Ovary (tissue), 9 donors: ENCODE data around the gene SARM1. TPM values are rescaled to one million over a fixed set of nuclear protein-coding genes. Genes with fewer than 3 reads are reported as not detected.

ENCODE experiments used
- DNase-seq, 5 donors: peaks; one replicate each; pipeline ENCODE4 v3.0.0-alpha.2; 2019 to 2020
- H3K27ac ChIP-seq, 2 donors: fragments of 200-600 bp; one replicate each; pipeline versions ENCODE4 v1.5.1 to v1.8.0; 2019 to 2022
- H3K27me3 ChIP-seq: fragments of 200-600 bp; one replicate; pipeline ENCODE4 v1.8.0; 2022
- H3K36me3 ChIP-seq: fragments of 200-600 bp; sonication (generic); one replicate; pipeline ENCODE4 v1.5.1; 2019
- H3K4me1 ChIP-seq: one replicate; pipeline ENCODE4 v1.8.1; 2013; ENCODE audit warnings: mild to moderate bottlenecking, moderate library complexity; ENCODE audit not compliant: insufficient read depth
- H3K4me3 ChIP-seq: fragments of 200-600 bp; sonication (generic); one replicate; pipeline ENCODE4 v1.5.1; 2017
- H3K9me3 ChIP-seq, 2 donors: fragments of 200-600 bp in 1 of 2; sonication (generic) in 1 of 2; one replicate each; pipeline versions ENCODE4 v1.5.1 to v1.8.1; 2013 to 2019; ENCODE audit warnings: mild to moderate bottlenecking in 1 of 2, moderate library complexity in 1 of 2
- EP300 ChIP-seq: sonication (generic); formaldehyde crosslinking; IDR thresholded peaks from one replicate; pipeline ENCODE4 v1.6.1; 2017; ENCODE audit warnings: antibody characterized with exemption
- POLR2A ChIP-seq: fragments of 450-650 bp; IDR thresholded peaks from one replicate; pipeline ENCODE4 v1.6.1; 2017; ENCODE audit warnings: antibody characterized with exemption, mild to moderate bottlenecking, moderate library complexity
- WGBS, 3 donors: extraction: QIAGEN DNeasy Blood & Tissue Kit in 1 of 3; methylation state at CpG; one replicate each; pipeline versions ENCODE4 v1.1.5 to v1.1.7; 2013 to 2017; 5-methylcytosine and 5-hydroxymethylcytosine counted together
- intact Hi-C, 4 donors: fragments of 100-400 bp; cut with DNase I; formaldehyde crosslinking; loops; one replicate each; pipeline versions ENCODE4 v1.11.0 to v1.15.1; 2022 to 2023
- polyA plus RNA-seq, 2 donors: library from polyadenylated mRNA; stranded (reverse); fragments of 200-250 nt in 1 of 2; fragments of 350-450 nt in 1 of 2; fragmentation: Illumina TruSeq in 1 of 2; extraction: RNeasy Lipid Tissue Mini Kit (QIAGEN cat#74804) in 1 of 2; gene quantifications; one replicate each; pipeline ENCODE4 v1.2.3, GENCODE V29; 2013 to 2014
- total RNA-seq, 7 donors: library from RNA; depleted of rRNA in 2 of 7; stranded (reverse); fragments of >200 nt in 2 of 7; fragmentation: NEBNext Ultra II Directional in 3 of 7; extraction: Animal tissue kit (Norgen Biotek cat#: 25700) in 3 of 7; gene quantifications; one replicate each; pipeline versions ENCODE4 v1.1.0 to v1.2.4, GENCODE V29; 2016 to 2023
- TF ChIP-seq, protein P1 (sequence below), 3 donors: fragments of 450-650 bp in 2 of 3; fragments of 200-600 bp in 1 of 3; IDR thresholded peaks; one replicate each; pipeline versions ENCODE4 v1.5.1 to v1.8.0; 2016 to 2022; ENCODE audit warnings: antibody characterized with exemption in 3 of 3, mild to moderate bottlenecking in 1 of 3
- donor health status: DM: no; HTN: no; CAD: no; lungs with moderate emphysema.
- donor health status: DM: no; HTN: no; CAD: no.
- donor health status: Bipolar disorder and iron deficiency.
- donor health status: DM: yes; HTN: yes; CAD: no.
- donor health status: DM: no; HTN: no; CAD: no.
- donor health status: DM: yes; HTN: yes; CAD: no.

Gene SARM1
- total and polyA plus RNA-seq, 9 donors = 7.4 to 21.5 (median 14.1) TPM

DNA sequence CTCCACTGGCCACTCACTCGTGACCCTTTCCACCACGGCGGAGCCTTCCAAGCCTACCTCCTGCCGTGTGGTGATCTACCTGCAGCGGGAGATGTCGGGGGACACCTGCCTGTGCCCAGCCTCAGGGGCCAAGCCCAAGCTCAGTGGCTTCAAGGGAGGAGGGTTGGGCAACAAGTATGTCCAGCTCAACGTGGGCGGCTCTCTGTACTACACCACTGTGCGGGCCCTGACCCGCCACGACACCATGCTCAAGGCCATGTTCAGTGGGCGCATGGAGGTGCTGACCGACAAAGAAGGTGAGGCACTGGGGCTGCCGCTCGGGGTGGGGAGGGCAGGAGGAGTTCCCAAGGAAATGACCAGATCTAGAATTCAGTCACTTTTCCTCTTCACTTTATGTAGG, 32.1 kb upstream of the SARM1 start:
- Histone ChIP-seq H3K36me3 (no peaks in the 10 kb centered on the region), H3K27me3 (no peaks in the 10 kb centered on the region), H3K9me3 (no peaks in the 10 kb centered on the region), H3K4me1 (peaks cover 2% of the 10 kb centered on the region), H3K4me3 (no peak overlapping the region), H3K27ac (no peak overlapping the region)
- no peak for DNase-seq
- TF ChIP-seq POLR2A (no peak), EP300 (no peak)
- TF ChIP-seq, protein P1, sequence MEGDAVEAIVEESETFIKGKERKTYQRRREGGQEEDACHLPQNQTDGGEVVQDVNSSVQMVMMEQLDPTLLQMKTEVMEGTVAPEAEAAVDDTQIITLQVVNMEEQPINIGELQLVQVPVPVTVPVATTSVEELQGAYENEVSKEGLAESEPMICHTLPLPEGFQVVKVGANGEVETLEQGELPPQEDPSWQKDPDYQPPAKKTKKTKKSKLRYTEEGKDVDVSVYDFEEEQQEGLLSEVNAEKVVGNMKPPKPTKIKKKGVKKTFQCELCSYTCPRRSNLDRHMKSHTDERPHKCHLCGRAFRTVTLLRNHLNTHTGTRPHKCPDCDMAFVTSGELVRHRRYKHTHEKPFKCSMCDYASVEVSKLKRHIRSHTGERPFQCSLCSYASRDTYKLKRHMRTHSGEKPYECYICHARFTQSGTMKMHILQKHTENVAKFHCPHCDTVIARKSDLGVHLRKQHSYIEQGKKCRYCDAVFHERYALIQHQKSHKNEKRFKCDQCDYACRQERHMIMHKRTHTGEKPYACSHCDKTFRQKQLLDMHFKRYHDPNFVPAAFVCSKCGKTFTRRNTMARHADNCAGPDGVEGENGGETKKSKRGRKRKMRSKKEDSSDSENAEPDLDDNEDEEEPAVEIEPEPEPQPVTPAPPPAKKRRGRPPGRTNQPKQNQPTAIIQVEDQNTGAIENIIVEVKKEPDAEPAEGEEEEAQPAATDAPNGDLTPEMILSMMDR (IDR thresholded peaks at IDR 0.05) = no peak
- intact Hi-C loops = loop anchor here in 2 of 4 donors (5.0 kb wide), 1 partner anchor 613 kb away; the partner anchor contains the start of gene PHF12 (in 2 of the 2)
- 88 to 91% (median 88%) methylated on average over 15 of the region's 15 CpGs for WGBS, 3 donors

DNA sequence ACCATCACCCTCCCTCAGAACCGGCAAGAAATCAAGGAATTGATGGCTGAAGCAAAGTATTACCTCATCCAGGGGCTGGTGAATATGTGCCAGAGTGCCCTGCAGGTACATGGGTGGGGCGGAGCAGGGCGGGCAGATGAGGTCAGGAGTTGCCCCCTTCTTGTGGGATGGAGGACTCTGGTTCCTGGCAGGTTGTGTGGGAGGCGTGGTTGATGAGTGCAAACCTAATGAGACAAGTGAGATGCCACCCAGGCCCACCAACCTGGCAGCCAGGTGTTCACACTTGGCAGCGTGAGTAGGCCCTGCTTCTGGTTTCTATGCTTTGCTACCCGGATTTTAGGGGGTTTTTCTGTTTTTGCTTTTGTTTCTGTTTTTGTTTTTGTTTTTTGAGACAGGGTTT, 31.1 kb upstream of the SARM1 start:
- no peak for DNase-seq
- Histone ChIP-seq H3K36me3 (no peaks in the 10 kb centered on the region), H3K9me3 (no peaks in the 10 kb centered on the region), H3K4me1 (peaks cover 4% of the 10 kb centered on the region), H3K27me3 (no peaks in the 10 kb centered on the region), H3K4me3 (no peak overlapping the region), H3K27ac (no peak overlapping the region)
- TF ChIP-seq POLR2A = no peak
- TF ChIP-seq EP300 = no peak
- TF ChIP-seq, protein P1 (IDR thresholded peaks at IDR 0.05) = no peak
- intact Hi-C loops = no loop called here
- WGBS, 3 donors = 86 to 88% (median 86%) methylated on average over 6 of the region's 6 CpGs

DNA sequence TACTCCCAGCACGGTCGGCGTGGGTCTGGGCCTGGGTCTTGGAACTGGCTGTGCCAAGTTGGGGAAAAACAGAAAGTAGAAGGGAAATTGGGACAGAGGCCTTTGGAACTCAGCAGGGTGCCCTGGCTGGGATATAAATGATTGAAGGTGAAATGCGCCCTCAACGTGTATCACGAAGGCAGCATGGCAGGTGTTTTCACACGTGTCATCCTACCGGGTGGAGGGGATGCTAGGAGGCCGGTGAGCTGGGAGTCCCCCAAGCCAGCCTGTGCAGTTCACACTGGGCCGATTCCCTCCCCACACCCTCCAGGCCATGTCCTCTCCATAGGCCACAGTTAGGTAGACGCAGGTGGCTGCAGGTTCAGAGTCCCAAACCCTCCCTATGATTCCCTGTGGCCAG, 30.0 kb upstream of the SARM1 start:
- no peak for DNase-seq
- Histone ChIP-seq H3K4me1 (peaks cover 13% of the 10 kb centered on the region), H3K9me3 (no peaks in the 10 kb centered on the region), H3K27ac (no peak overlapping the region), H3K4me3 (no peak overlapping the region), H3K36me3 (no peaks in the 10 kb centered on the region), H3K27me3 (no peaks in the 10 kb centered on the region)
- intact Hi-C loops = no loop called here
- TF ChIP-seq POLR2A = no peak
- no peak for TF ChIP-seq EP300
- TF ChIP-seq, protein P1 (IDR thresholded peaks at IDR 0.05) = no peak
- 91 to 94% (median 92%) methylated on average over 11 of the region's 11 CpGs for WGBS, 3 donors

DNA sequence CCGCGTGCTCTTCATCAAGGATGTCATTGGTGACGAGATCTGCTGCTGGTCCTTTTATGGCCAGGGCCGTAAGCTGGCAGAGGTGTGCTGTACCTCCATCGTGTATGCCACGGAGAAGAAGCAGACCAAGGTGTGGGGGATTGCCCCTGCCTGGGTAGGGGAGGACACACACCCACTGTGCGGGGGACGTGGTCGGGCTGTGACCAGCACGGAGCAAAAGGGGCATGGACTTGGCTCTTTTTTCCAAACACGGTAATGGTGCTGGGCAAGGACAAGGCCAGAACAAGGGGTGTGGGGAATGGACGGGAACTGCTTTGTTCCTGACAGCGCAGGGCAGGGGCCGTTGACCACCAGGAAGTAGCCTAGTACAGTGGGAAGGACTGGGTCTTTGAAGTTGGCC, 29.2 kb upstream of the SARM1 start:
- intact Hi-C loops = no loop called here
- TF ChIP-seq, protein P1 (IDR thresholded peaks at IDR 0.05) = no peak
- TF ChIP-seq EP300 (no peak), POLR2A (no peak)
- H3K9me3 ChIP-seq = no peaks in the 10 kb centered on the region
- no peak overlapping the region for H3K27ac ChIP-seq
- no peaks in the 10 kb centered on the region for H3K27me3 ChIP-seq
- WGBS, 3 donors = 80 to 89% (median 85%) methylated on average over 14 of the region's 14 CpGs
- H3K4me3 ChIP-seq = no peak overlapping the region
- H3K4me1 ChIP-seq = peaks cover 14% of the 10 kb centered on the region
- no peaks in the 10 kb centered on the region for H3K36me3 ChIP-seq
- no peak for DNase-seq
